H1 (cell line): ENCODE measurements around the gene DBNDD2. TPM values are rescaled to one million over a fixed set of nuclear protein-coding genes. Genes with fewer than 3 reads are reported as not detected.

Source experiments
- microRNA-seq, 2 experiments: library from miRNA; unstranded; fragments of <30 nt; microRNA quantifications; one replicate each; pipeline versions ENCODE4 to v1.2.0, GENCODE V29; 2016 to 2020; ENCODE audit warnings: borderline microRNAs expressed in 2 of 2, borderline number of aligned reads in 2 of 2, borderline replicate concordance in 1 of 2
- polyA plus RNA-seq, 7 experiments: library from polyadenylated mRNA; depleted of rRNA in 3 of 7; stranded (reverse) in 5 of 7; unstranded in 2 of 7; fragments of >200 nt in 5 of 7; fragments of 200-250 nt in 2 of 7; gene quantifications; 1 replicate in 5 of 7; 2 replicates in 1 of 7; 4 replicates in 1 of 7; pipeline versions ENCODE4 v1.2.1 to v1.2.3, GENCODE V29; 2011 to 2013; ENCODE audit warnings: missing spikeins in 2 of 7, mixed read lengths in 2 of 7
- small RNA-seq: library from polyadenylated mRNA; stranded (forward); fragments of <200 nt; extraction: miRNeasy Mini kit (QIAGEN cat#:217004); gene quantifications from one replicate; pipeline ENCODE3, GENCODE V24; 2013; ENCODE audit not compliant: insufficient read depth
- total RNA-seq: library from RNA; stranded (reverse); fragmentation: NEBNext Ultra II Directional; extraction: Animal tissue kit (Norgen Biotek cat#: 25700); gene quantifications from 2 replicates; pipeline ENCODE4 v1.2.1, GENCODE V29; 2021

Gene DBNDD2
- total and polyA plus RNA-seq, 2 of the 8 experiments (the other 6 are each of a cell fraction or from before 2014, with no cell fraction given), result 55.8 to 96.3 TPM

Small RNAs within 50 kb of the gene (microRNA-seq; reads per million reads assigned to microRNA genes)
- 0 to 0.23 reads per million in 2 experiments for gene MIR6812

Small RNAs within 50 kb of the gene (small RNA-seq; reads per million reads assigned to genes)
- not detected for gene MIR6812

Other genes starting within 250 kb of the DBNDD2 start
- not detected in 2 replicates for gene PI3, start 233.4 kb upstream of the DBNDD2 start, total RNA-seq
- gene PI3, start 233.4 kb upstream of the DBNDD2 start, polyA plus RNA-seq (2011; rRNA removed), result not detected in 2 replicates
- gene SEMG1, start 201.3 kb upstream of the DBNDD2 start, total RNA-seq, result 4.5 and 5.8 TPM in 2 replicates
- gene SEMG1, start 201.3 kb upstream of the DBNDD2 start, polyA plus RNA-seq (2011; rRNA removed), result 0.64 and 3.0 TPM in 2 replicates
- not detected in 2 replicates for gene SEMG2, start 186.9 kb upstream of the DBNDD2 start, total RNA-seq
- gene SEMG2, start 186.9 kb upstream of the DBNDD2 start, polyA plus RNA-seq (2011; rRNA removed), result not detected in 2 replicates
- gene SLPI, start 153.7 kb upstream of the DBNDD2 start, total RNA-seq, result not detected in 2 replicates
- 0.17 TPM in 1 of 2 replicates, not detected in the other for gene SLPI, start 153.7 kb upstream of the DBNDD2 start, polyA plus RNA-seq (2011; rRNA removed)
- 0.67 and 0.73 TPM in 2 replicates for gene RBPJL, start 101.4 kb upstream of the DBNDD2 start, total RNA-seq
- 1.3 and 1.5 TPM in 2 replicates for gene RBPJL, start 101.4 kb upstream of the DBNDD2 start, polyA plus RNA-seq (2011; rRNA removed)
- gene MATN4, start 100.0 kb upstream of the DBNDD2 start, total RNA-seq, result 4.0 and 4.4 TPM in 2 replicates
- 2.1 and 3.6 TPM in 2 replicates for gene MATN4, start 100.0 kb upstream of the DBNDD2 start, polyA plus RNA-seq (2011; rRNA removed)
- gene SDC4, start 59.9 kb upstream of the DBNDD2 start, total RNA-seq, result 59.2 and 60.2 TPM in 2 replicates
- 29.9 and 34.6 TPM in 2 replicates for gene SDC4, start 59.9 kb upstream of the DBNDD2 start, polyA plus RNA-seq (2011; rRNA removed)
- gene SYS1, start 45.1 kb upstream of the DBNDD2 start, total RNA-seq, result 18.2 and 19.6 TPM in 2 replicates
- 50.8 and 57.4 TPM in 2 replicates for gene SYS1, start 45.1 kb upstream of the DBNDD2 start, polyA plus RNA-seq (2011; rRNA removed)
- gene TP53TG5, start 30.0 kb upstream of the DBNDD2 start, total RNA-seq, result not detected in 2 replicates
- not detected in 2 replicates for gene TP53TG5, start 30.0 kb upstream of the DBNDD2 start, polyA plus RNA-seq (2011; rRNA removed)
- 64.3 and 66.0 TPM in 2 replicates for gene PIGT, start 7.9 kb downstream of the DBNDD2 start, total RNA-seq
- gene PIGT, start 7.9 kb downstream of the DBNDD2 start, polyA plus RNA-seq (2011; rRNA removed), result 89.7 and 113 TPM in 2 replicates
- 77.9 and 86.0 TPM in 2 replicates for gene WFDC2, start 61.5 kb downstream of the DBNDD2 start, total RNA-seq
- 137 and 156 TPM in 2 replicates for gene WFDC2, start 61.5 kb downstream of the DBNDD2 start, polyA plus RNA-seq (2011; rRNA removed)
- gene SPINT3, start 107.3 kb downstream of the DBNDD2 start, total RNA-seq, result not detected in 2 replicates
- not detected in 2 replicates for gene SPINT3, start 107.3 kb downstream of the DBNDD2 start, polyA plus RNA-seq (2011; rRNA removed)
- gene WFDC6, start 131.2 kb downstream of the DBNDD2 start, total RNA-seq, result not detected in 2 replicates
- not detected in 2 replicates for gene WFDC6, start 131.2 kb downstream of the DBNDD2 start, polyA plus RNA-seq (2011; rRNA removed)
- 0.13 TPM in 1 of 2 replicates, not detected in the other for gene EPPIN, start 139.1 kb downstream of the DBNDD2 start, total RNA-seq
- gene EPPIN, start 139.1 kb downstream of the DBNDD2 start, polyA plus RNA-seq (2011; rRNA removed), result 0.06 TPM in 1 of 2 replicates, not detected in the other
- gene WFDC8, start 171.0 kb downstream of the DBNDD2 start, total RNA-seq, result not detected in 2 replicates
- gene WFDC8, start 171.0 kb downstream of the DBNDD2 start, polyA plus RNA-seq (2011; rRNA removed), result not detected in 2 replicates
- not detected in 2 replicates for gene WFDC10A, start 221.4 kb downstream of the DBNDD2 start, total RNA-seq
- not detected in 2 replicates for gene WFDC10A, start 221.4 kb downstream of the DBNDD2 start, polyA plus RNA-seq (2011; rRNA removed)
- gene WFDC9, start 223.0 kb downstream of the DBNDD2 start, total RNA-seq, result not detected in 2 replicates
- gene WFDC9, start 223.0 kb downstream of the DBNDD2 start, polyA plus RNA-seq (2011; rRNA removed), result not detected in 2 replicates